T-helper 1 cell treated with Interleukin-12 subunit alpha and Interleukin-12 subunit beta and Interleukin-4 antibody, amounts not matched to agents 30 ng/mL and 1 ng/mL, for 36 hours (primary cell): ENCODE data around the gene SPEM2. TPM values are rescaled to one million over a fixed set of nuclear protein-coding genes. Genes with fewer than 3 reads are reported as not detected.

ENCODE experiments used
- intact Hi-C: fragments of 100-400 bp; cut with micrococcal nuclease; formaldehyde crosslinking; loops from one replicate; pipeline ENCODE4 v1.15.1; 2024
- total RNA-seq: library from RNA; stranded (reverse); gene quantifications from 2 replicates; pipeline ENCODE4 v1.2.3, GENCODE V29; 2022

SPEM2 gene
- not detected in 2 replicates for total RNA-seq

GRCh38 chr17:7425316-7425715 is at the start of gene SPEM2:
Gene SPEM2, plus strand, starts transcription at chr17:7425616. Its CDS starts 73 bp downstream, at chr17:7425689.
- intact Hi-C loops, result no loop called here

- intact Hi-C loops, result no loop called here
Observed at GRCh38 chr17:7379134-7379533, 46.3 kb upstream of the SPEM2 start.

GRCh38 chr17:7380321-7380720 is 45.1 kb upstream of the SPEM2 start:
- intact Hi-C loops, result no loop called here

GRCh38 chr17:7380855-7381683 is 44.3 kb upstream of the SPEM2 start, which contains the start of gene TNK1:
Gene TNK1, plus strand, starts transcription at chr17:7381089. Its CDS starts 1,838 bp downstream, at chr17:7382927.
- intact Hi-C loops, result no loop called here

DNA sequence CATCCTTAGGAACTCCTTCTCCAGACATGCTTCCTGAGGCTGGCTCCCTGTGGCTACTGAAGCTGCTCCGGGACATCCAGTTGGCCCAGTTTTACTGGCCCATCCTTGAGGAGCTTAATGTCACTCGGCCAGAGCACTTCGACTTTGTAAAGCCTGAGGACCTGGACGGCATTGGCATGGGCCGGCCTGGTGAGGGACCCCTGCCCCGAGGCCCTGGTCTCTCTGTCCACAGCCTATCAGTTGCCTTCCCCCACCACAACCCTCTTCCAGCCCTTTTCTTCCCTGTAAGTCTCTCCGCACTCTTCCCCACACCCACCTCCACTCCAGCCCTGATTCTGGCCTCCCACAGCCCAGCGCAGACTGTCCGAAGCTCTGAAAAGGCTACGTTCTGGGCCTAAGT is 42.5 kb upstream of the SPEM2 start:
- intact Hi-C loops, result no loop called here

GRCh38 chr17:7383371-7383741 is 42.1 kb upstream of the SPEM2 start:
- intact Hi-C loops, result no loop called here

- intact Hi-C loops, result loop anchor here (1.0 to 2.0 kb wide), 5 partner anchors 10 to 177 kb away; partner anchors contain the start of genes NEURL4, PLSCR3, SENP3 and TMEM102
Observed at GRCh38 chr17:7383742-7384488, 41.5 kb upstream of the SPEM2 start.

- intact Hi-C loops, result loop anchor here (1.0 to 2.0 kb wide), 5 partner anchors 10 to 177 kb away; partner anchors contain the start of genes NEURL4, PLSCR3, SENP3 and TMEM102
Observed at GRCh38 chr17:7384489-7385081, 40.8 kb upstream of the SPEM2 start.

DNA sequence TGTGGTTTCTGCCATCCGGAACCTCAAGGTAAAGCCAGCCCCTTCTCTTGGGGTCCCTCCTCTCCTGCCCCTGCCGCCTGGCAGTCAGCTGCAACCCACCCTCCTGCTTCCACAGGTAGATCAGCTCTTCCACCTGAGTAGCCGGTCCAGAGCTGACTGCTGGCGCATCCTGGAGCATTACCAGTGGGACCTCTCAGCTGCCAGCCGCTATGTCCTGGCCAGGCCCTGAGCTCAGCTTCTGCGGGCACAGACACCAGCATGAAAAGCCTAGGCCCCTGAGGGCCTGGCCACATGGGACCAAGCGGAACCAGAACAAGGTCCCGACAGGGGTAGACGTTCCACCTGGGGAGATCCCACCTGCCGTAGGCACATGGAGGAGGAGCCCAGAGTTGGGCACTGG is 36.6 kb upstream of the SPEM2 start:
- intact Hi-C loops, result no loop called here

- intact Hi-C loops, result no loop called here
Observed at GRCh38 chr17:7389924-7390910, 35.2 kb upstream of the SPEM2 start.

DNA sequence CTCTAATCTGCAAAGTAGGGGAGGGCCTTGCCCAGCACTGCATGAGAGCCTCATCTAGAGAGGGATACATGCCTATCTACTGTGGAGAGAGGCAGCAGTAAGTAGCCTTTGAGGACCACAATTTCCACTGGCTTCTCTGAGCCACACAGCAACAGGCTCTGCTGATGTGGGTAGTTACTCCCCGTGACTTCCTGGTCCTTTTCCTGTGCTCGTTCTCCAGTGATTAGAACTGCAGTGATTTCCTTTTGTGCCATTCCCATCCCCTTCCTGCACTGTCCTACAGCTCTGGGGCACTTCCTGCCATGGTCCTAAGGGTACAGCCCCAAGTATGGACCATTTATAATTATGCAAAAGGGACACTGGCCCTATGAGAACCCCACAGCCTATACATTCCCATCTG is 34.1 kb upstream of the SPEM2 start:
- intact Hi-C loops, result no loop called here

DNA sequence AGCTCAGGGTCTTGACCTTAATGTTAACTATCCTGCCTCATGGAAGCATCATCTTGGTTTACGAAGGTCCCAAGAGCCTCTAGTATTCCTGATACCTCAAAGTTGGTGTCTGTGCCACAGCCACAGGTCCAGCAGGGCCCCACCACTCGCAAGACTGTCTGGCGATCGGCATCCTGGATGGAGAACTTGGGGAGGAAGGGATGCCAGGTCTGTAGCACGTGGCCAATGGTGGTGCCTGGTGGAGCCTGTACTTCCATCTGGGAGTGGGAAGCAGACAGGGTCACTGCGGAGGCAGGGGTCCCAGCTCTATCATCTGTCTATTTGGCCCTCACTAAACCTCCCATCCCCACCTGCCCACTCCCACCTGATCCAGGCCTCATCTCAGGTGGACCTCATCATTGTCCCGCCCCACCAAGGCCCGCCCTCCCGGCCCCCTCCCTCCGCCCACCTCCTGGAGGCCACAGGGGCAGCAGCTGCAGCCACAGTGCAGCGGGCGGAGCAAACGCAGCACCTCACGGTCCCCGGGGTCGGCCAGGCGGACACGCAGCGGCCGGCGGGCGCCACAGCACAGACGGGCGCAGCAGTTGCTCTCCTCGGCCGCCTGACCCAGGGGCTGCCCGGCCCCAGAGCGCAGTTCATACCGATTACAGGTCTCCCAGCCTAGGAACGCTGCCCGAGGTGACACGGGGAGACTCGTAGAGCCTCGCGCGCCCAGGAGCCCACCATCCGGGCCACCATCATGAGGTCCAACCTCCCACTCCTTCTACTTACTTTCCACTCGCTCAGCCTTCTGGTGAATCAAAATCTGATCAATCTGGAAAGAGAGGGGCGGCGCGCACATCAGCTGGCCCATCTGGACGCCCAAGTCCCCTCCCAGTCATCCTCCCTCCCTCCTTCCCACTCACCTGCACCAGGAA is 32.5 kb upstream of the SPEM2 start:
- intact Hi-C loops, result no loop called here

GRCh38 chr17:7393613-7394451 is 31.6 kb upstream of the SPEM2 start:
- intact Hi-C loops, result loop anchor here (1.0 to 2.0 kb wide), 9 partner anchors 10 to 189 kb away; partner anchors contain the start of genes NEURL4, POLR2A, TMEM102 and TMEM256

DNA sequence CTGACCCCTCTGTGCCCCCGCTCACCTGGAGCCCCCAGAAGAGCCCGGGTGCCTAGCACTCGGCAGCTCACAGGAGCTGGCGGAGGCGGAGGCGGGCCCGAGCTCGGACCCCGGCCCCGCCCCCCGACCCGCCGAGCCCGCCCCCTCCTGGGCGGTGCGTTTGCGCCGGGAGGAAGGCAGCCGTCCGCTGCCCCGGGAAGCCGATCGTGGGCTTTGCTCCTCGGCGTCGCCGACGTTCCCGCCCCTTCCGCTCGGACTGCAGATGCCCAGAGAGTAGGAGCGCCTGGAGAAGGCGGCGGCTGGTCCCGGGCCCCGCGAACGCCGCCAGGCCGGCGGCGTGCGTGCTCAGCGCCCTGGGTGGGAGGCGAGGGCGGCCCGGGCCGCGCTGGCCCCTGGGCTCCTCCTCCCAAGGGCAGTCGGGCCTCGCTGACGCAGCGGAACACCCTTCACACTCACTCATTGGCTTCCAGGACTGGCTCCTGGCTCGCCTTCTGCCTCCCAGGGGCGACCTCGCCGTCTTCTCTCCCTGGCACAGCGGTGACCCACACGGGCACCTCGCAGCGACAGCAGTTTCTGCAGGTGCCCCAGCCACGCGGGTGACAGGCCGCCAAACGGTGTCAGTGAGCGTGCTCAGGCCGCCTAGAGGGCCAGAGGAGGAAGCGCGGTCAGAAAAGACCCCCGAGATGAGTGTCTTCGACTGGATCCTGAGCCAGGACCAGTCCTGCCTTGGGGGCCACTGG is 30.8 kb upstream of the SPEM2 start, which contains the start of gene PLSCR3:
TSS of gene PLSCR3 (minus strand) at position 74 of the 740 bp plus-strand sequence. CDS start 415 bp downstream, outside the sequence.
- intact Hi-C loops, result loop anchor here (1.0 to 2.0 kb wide), 9 partner anchors 10 to 189 kb away; partner anchors contain the start of genes NEURL4, POLR2A, TMEM102 and TMEM256

DNA sequence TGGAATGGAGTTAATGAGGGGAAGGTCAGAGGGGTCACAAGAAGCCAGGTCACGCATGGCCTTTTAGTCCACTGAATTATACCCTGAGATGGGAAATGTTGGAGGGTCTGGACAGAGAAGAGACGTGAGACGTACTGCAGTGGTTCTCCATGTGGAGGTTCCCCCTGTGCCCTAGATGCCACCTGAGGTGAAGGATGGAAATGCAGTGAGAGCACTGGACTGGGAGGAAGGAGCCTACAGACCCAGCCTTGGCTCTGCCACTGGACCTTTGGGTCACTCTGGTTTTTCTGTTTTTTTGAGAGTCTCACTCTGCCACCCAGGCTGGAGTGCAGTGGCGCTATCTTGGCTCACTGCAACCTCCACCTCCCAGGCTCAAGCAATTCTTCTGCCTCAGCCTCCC is 29.3 kb upstream of the SPEM2 start:
- intact Hi-C loops, result no loop called here

DNA sequence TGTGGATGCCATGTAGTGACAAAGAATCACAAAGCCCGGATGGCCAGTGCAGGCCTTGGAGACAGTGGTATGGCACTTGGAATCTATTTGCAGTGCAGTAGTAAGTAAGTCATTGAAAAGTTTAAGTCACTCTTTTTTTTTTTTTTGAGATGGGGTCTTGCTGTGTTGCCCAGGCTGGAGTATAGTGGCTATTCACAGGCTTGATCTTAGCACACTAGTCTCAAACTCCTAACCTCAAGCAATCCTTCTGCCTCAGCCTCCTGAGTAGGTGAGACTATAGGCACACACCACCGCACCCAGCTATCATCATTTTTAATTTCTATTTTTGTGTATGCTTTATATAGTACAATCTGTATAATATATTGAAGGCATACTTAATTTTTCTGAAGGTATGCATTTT is 26.8 kb upstream of the SPEM2 start:
- intact Hi-C loops, result no loop called here

GRCh38 chr17:7403043-7403726 is 22.2 kb upstream of the SPEM2 start:
- intact Hi-C loops, result loop anchor here (5.0 kb wide), 1 partner anchor 439 kb away; no protein-coding TSS in a partner anchor
